ENCODE results near the gene FMNL2.

The FMNL2 gene

DNA sequence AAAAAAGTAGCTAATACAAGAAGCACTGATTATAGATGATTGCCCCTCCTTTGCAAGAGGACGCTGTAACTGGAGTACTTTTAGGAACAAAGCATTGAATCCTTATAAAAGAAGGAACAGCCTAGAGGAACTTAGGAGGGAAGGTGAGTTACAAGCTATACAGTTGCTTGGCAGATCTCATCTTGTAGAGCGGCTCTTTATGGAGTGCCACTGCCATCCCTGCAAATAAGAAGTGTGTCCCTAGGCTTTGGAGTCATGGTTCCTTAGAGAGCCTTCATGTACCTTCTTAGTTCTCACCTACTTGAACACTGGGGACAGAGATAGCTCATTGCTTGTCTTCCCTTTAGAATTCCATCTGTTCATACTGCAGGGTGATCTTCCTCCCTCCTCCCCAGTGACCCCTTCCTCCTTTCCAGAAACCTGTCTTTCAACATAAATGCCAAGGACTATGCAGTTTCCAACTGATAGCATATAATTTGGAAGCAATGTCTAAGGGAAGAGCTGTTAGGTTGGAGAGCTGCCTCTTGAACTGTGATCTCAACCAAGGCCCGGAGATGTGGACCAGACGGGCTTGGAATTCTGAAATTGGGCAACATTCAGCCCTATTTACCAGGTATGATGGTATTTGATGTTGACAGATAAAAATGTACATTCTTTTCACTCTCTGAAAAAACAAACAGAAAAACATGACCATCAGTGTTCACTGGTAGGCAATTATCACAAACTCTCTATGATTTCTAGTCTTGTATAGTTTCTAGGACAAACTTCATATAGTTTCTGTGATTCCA is 7.5 kb downstream of the FMNL2 start:
- no peaks in the 10 kb centered on the region for H3K9me2 ChIP-seq (replicated peaks; ENCODE audit: insufficient read depth, low read length)
- no peak overlapping the region for H3K27ac ChIP-seq (ENCODE audit: low read length)
- DNase-seq: no peak
- no peak overlapping the region for H3K4me2 ChIP-seq (ENCODE audit: low read depth, low read length)
- H3K4me1 ChIP-seq (ENCODE audit: low read length): no peaks in the 10 kb centered on the region
- no peaks in the 10 kb centered on the region for H4K20me1 ChIP-seq (ENCODE audit: insufficient read depth, low read length)
- TF ChIP-seq EZH2phosphoT487 (IDR thresholded peaks at IDR 0.05; ENCODE audit: low read length): no peak
- TF ChIP-seq EZH2 (optimal IDR thresholded peaks at IDR 0.05; ENCODE audit: low read depth, low read length): no peak
- TF ChIP-seq, protein P1, sequence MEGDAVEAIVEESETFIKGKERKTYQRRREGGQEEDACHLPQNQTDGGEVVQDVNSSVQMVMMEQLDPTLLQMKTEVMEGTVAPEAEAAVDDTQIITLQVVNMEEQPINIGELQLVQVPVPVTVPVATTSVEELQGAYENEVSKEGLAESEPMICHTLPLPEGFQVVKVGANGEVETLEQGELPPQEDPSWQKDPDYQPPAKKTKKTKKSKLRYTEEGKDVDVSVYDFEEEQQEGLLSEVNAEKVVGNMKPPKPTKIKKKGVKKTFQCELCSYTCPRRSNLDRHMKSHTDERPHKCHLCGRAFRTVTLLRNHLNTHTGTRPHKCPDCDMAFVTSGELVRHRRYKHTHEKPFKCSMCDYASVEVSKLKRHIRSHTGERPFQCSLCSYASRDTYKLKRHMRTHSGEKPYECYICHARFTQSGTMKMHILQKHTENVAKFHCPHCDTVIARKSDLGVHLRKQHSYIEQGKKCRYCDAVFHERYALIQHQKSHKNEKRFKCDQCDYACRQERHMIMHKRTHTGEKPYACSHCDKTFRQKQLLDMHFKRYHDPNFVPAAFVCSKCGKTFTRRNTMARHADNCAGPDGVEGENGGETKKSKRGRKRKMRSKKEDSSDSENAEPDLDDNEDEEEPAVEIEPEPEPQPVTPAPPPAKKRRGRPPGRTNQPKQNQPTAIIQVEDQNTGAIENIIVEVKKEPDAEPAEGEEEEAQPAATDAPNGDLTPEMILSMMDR (IDR thresholded peaks at IDR 0.05; ENCODE audit: low read length): no peak
- H3K4me3 ChIP-seq (ENCODE audit: low read length): no peak overlapping the region
- no peak overlapping the region for H2AFZ ChIP-seq (ENCODE audit: low read length)
- H3K79me2 ChIP-seq (ENCODE audit: low read length): 0 out of 2 replicates have a peak, but pooled peaks cover 4% of the 10 kb centered on the region
- H3K9ac ChIP-seq (ENCODE audit: low read length): no peak overlapping the region
- no peaks in the 10 kb centered on the region for H3F3A ChIP-seq (ENCODE audit: insufficient read depth, low read length)
- no peaks in the 10 kb centered on the region for H3K27me3 ChIP-seq (replicated peaks; ENCODE audit: insufficient read depth, low read length)
- H3K9me3 ChIP-seq (replicated peaks; ENCODE audit: insufficient read depth, low read length): no peaks in the 10 kb centered on the region
- H3K36me3 ChIP-seq (replicated peaks; ENCODE audit: insufficient read depth, low read length): no peaks in the 10 kb centered on the region

DNA sequence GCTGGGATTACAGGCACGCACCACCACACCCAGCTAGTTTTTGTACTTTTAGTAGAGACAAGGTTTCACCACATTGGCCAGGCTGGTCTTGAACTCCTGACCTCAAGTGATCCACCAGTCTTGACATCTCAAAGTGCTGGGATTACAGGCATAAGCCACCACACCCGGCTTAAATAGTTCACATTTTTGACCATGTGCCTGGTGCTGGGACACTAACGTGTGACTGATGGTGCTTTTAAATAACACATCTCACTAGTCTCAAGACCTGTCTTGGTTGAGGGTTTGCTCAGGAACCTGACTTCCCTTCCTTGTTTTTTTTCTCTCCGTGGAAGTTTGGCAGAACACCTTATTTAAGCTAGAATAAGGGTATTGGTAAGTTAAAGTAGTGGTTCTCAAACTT is 8.5 kb downstream of the FMNL2 start:
- Histone ChIP-seq H3K9me2 (replicated peaks; ENCODE audit: insufficient read depth, low read length) (no peaks in the 10 kb centered on the region), H3K79me2 (ENCODE audit: low read length) (0 out of 2 replicates have a peak, but pooled peaks cover 4% of the 10 kb centered on the region), H3K27ac (ENCODE audit: low read length) (no peak overlapping the region), H3F3A (ENCODE audit: insufficient read depth, low read length) (no peaks in the 10 kb centered on the region), H3K9me3 (replicated peaks; ENCODE audit: insufficient read depth, low read length) (no peaks in the 10 kb centered on the region), H3K36me3 (replicated peaks; ENCODE audit: insufficient read depth, low read length) (no peaks in the 10 kb centered on the region), H3K4me1 (ENCODE audit: low read length) (no peaks in the 10 kb centered on the region), H3K4me2 (ENCODE audit: low read depth, low read length) (no peak overlapping the region), H3K9ac (ENCODE audit: low read length) (no peak overlapping the region), H4K20me1 (ENCODE audit: insufficient read depth, low read length) (no peaks in the 10 kb centered on the region), H3K4me3 (ENCODE audit: low read length) (no peak overlapping the region), H2AFZ (ENCODE audit: low read length) (no peak overlapping the region), H3K27me3 (replicated peaks; ENCODE audit: insufficient read depth, low read length) (no peaks in the 10 kb centered on the region)
- TF ChIP-seq, protein P1 (IDR thresholded peaks at IDR 0.05; ENCODE audit: low read length): no peak
- TF ChIP-seq EZH2phosphoT487 (IDR thresholded peaks at IDR 0.05; ENCODE audit: low read length): no peak
- TF ChIP-seq EZH2 (optimal IDR thresholded peaks at IDR 0.05; ENCODE audit: low read depth, low read length): no peak
- no peak for DNase-seq

- H4K20me1 ChIP-seq (ENCODE audit: insufficient read depth, low read length): no peaks in the 10 kb centered on the region
- DNase-seq: no peak
- TF ChIP-seq EZH2phosphoT487 (IDR thresholded peaks at IDR 0.05; ENCODE audit: low read length): no peak
- TF ChIP-seq, protein P1 (IDR thresholded peaks at IDR 0.05; ENCODE audit: low read length): no peak
- TF ChIP-seq EZH2 (optimal IDR thresholded peaks at IDR 0.05; ENCODE audit: low read depth, low read length): no peak
- H2AFZ ChIP-seq (ENCODE audit: low read length): no peak overlapping the region
- no peaks in the 10 kb centered on the region for H3K36me3 ChIP-seq (replicated peaks; ENCODE audit: insufficient read depth, low read length)
- no peaks in the 10 kb centered on the region for H3K9me2 ChIP-seq (replicated peaks; ENCODE audit: insufficient read depth, low read length)
- H3K27me3 ChIP-seq (replicated peaks; ENCODE audit: insufficient read depth, low read length): no peaks in the 10 kb centered on the region
- H3K79me2 ChIP-seq (ENCODE audit: low read length): no peaks in the 10 kb centered on the region
- H3K27ac ChIP-seq (ENCODE audit: low read length): no peak overlapping the region
- H3K4me1 ChIP-seq (ENCODE audit: low read length): no peaks in the 10 kb centered on the region
- no peak overlapping the region for H3K4me3 ChIP-seq (ENCODE audit: low read length)
- no peak overlapping the region for H3K9ac ChIP-seq (ENCODE audit: low read length)
- H3K4me2 ChIP-seq (ENCODE audit: low read depth, low read length): no peak overlapping the region
- no peaks in the 10 kb centered on the region for H3F3A ChIP-seq (ENCODE audit: insufficient read depth, low read length)
- H3K9me3 ChIP-seq (replicated peaks; ENCODE audit: insufficient read depth, low read length): no peaks in the 10 kb centered on the region
Measured at GRCh38 chr2:152344579-152345195, 9.7 kb downstream of the FMNL2 start.

Measured in MM.1S (cell line).